Motor neuron (in vitro differentiated cells): ENCODE data around the gene PLEKHG4B. TPM values are rescaled to one million over a fixed set of nuclear protein-coding genes. Genes with fewer than 3 reads are reported as not detected.
A peak's percentile ranks its signal among the peaks of the same experiment; 100 is the strongest.
"Not testable (repeated sequence)": the region's sequence is repeated elsewhere in the genome, so short reads cannot be mapped to it uniquely, and the experiment has no call there.

Experiments
- ATAC-seq, 8 experiments: fragments of 200-7000 bp; cut with Tn5 transposase; replicated peaks in 6 of 8; 2 replicates each; pipeline ENCODE4 v1.8.0; 2021; ENCODE audit warnings: mild to moderate bottlenecking in 8 of 8, moderate library complexity in 8 of 8
- H3K27ac ChIP-seq, 2 donors: fragments of 250-450 bp; sonication (Bioruptor Pico); 2 replicates each; pipeline ENCODE4 v1.9.0; 2021; ENCODE audit warnings: antibody characterized with exemption in 2 of 2, mild to moderate bottlenecking in 2 of 2, moderate library complexity in 1 of 2
- H3K4me1 ChIP-seq, 2 donors: fragments of 250-450 bp; sonication (Bioruptor Pico); replicated peaks in 1 of 2; 2 replicates each; pipeline ENCODE4 v1.6.1; 2021; ENCODE audit warnings: antibody characterized with exemption in 2 of 2, mild to moderate bottlenecking in 2 of 2, moderate library complexity in 1 of 2
- H3K4me3 ChIP-seq, 5 donors: fragments of 250-450 bp; sonication (Bioruptor Pico); 2 replicates each; pipeline ENCODE4 v1.9.0; 2021; ENCODE audit warnings: antibody characterized with exemption in 5 of 5, mild to moderate bottlenecking in 5 of 5, moderate library complexity in 4 of 5
- WGBS, 10 experiments: fragments of 450-650 bp; shearing (Covaris generic); methylation state at CpG; one replicate each; pipeline ENCODE4 v1.0.0; 2022; 5-methylcytosine and 5-hydroxymethylcytosine counted together
- in situ Hi-C, 9 experiments: fragments of 400-800 bp; cut with MboI; loops; one replicate each; pipeline ENCODE4 v1.15.0; 2021; ENCODE audit warnings: low sequenced_read_pairs in 9 of 9, low pct_unique_long_range_greater_than_20kb in 2 of 9; ENCODE audit not compliant: unreplicated experiment in 9 of 9
- total RNA-seq, 8 experiments: library from RNA; unstranded; fragments of 300-600 nt; gene quantifications; 2 replicates each; pipeline versions ENCODE4 v1.2.3 to v1.2.4, GENCODE V29; 2022

Gene PLEKHG4B
- total RNA-seq, 8 experiments from 2014 or later: 0.09 to 7.3 (median 3.2) TPM

DNA sequence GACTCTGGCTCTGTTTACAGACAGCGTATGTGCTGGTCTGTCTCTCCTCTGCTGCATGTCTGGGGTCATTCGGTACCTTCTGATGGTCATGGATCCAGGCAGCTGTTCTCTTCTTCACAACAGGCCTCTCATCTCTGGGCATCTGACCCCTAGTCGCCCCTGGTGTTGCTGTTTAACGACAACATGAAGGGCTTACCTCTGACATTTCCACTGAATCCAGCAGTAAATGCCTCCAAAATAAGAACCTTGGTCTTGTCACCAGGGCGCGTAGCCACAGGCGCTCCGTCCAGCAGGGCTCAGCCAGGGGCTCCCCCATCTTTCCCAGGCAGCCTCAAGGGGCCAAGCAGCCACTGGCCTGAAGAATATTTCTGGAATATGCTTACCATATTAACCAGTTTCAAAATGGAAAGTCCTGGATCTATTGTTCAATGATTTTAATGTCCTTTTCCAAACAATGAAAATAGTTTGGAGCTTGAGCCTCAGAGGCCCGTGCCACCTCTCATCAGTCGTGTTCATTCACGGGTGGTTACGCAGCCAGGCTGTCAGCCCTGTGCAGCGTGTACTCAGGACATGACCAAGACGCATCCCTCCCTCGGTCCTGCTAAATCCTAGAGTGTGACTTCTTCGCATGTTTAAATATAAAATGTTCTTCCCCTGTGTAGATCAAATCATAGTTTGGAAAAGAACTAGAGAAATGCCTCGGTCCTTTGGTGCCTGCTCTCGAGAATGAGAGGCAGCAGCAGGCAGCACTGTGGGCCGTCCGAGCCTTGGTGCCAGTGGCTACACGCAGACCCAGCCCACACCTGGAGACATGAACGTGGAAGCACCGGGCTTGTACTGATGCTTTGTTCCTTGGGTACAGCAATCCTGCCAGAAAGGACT is 69.2 kb downstream of the PLEKHG4B start:
- H3K27ac ChIP-seq: no peak overlapping the region
- WGBS, 10 experiments: 32 to 100% (median 88%) methylated on average over 1 to 15 of the region's 23 CpGs; no CpG with 5 or more reads in 3 of the 10 experiments
- no peaks in the 10 kb centered on the region for H3K4me1 ChIP-seq
- no peak overlapping the region for H3K4me3 ChIP-seq
- in situ Hi-C loops: no loop called here
- ATAC-seq: no peak

DNA sequence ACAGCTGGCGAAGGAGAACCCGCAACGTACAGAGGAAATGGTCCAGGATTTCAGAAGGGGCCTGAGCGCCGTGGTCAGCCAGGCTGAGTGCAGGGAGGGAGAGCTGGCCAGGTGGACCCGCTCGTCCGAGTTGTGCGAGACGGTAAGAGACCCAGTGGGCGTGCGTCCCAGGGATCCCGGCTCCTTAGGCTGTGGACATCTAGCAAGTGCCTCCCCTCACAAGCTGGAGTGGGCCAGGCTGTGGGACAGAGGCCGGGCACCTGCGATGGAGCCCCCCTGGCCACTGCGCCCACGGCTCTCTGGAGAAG is 69.8 kb downstream of the PLEKHG4B start:
- no peak overlapping the region for H3K27ac ChIP-seq
- in situ Hi-C loops: no loop called here
- 80 to 100% (median 94%) methylated on average over 1 to 13 of the region's 17 CpGs; no CpG with 5 or more reads in 5 of the 10 experiments for WGBS, 10 experiments
- no peak for ATAC-seq
- H3K4me1 ChIP-seq: no peaks in the 10 kb centered on the region
- no peak overlapping the region for H3K4me3 ChIP-seq

DNA sequence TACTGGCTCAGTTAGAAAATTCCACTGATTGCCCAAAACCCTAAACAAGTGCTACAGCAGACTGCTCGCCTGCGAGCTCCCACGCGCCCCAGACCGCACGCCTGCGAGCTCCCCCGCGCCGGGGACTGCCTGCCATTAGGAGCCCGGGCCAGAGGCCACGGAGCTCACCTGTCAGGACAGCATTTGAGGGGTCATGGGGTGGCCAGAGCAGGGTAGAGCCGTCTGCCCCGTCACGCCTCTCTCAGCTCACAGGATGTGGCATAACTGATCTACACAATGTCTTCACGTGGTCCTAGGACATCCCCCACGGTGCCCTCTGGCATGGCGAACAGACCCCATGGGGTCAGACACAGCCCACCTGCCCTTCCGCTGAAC is 70.2 kb downstream of the PLEKHG4B start:
- ATAC-seq: peak in 1 of 8 experiments; percentile 14
- WGBS, 10 experiments: 60 to 91% (median 90%) methylated on average over 1 to 9 of the region's 19 CpGs; no CpG with 5 or more reads in 7 of the 10 experiments
- no peak overlapping the region for H3K27ac ChIP-seq
- H3K4me1 ChIP-seq: no peaks in the 10 kb centered on the region
- in situ Hi-C loops: no loop called here
- no peak overlapping the region for H3K4me3 ChIP-seq

DNA sequence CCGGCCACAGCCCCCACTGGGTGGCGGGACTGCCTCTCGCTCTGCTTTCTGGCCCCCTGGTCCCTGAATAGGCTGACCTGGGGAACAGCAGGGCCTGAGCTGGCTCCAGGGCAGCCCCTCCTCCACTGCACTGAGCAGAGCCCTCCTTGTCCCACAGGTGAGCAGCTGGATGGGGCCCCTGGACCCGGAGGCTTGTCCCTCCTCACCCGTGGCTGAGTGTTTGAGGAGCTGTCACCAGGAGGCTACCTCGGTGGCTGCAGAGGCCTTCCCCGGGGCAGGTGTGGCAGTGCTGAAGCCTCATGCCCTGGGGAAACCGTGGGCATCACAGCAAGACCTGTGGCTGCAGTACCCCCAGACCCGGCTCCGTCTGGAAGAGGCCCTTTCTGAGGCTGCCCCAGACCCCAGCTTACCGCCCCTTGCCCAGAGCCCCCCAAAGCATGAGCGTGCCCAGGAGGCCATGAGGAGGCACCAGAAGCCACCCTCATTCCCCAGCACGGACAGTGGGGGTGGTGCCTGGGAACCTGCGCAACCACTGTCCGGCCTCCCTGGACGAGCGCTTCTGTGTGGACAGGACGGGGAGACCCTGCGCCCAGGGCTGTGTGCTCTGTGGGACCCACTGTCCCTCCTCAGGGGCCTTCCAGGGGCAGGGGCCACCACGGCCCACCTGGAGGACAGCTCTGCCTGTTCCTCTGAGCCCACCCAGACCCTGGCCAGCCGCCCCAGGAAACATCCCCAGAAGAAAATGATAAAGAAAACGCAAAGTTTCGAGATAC is 70.8 kb downstream of the PLEKHG4B start:
- in situ Hi-C loops: no loop called here
- no peaks in the 10 kb centered on the region for H3K4me1 ChIP-seq

GRCh38 chr5:163338-163620 is 71.3 kb downstream of the PLEKHG4B start:
- Histone ChIP-seq H3K27ac (no peak overlapping the region), H3K4me3 (no peak overlapping the region), H3K4me1 (no peaks in the 10 kb centered on the region)
- 80 to 100% (median 85%) methylated on average over 2 to 4 of the region's 7 CpGs; no CpG with 5 or more reads in 7 of the 10 experiments for WGBS, 10 experiments
- in situ Hi-C loops: no loop called here
- ATAC-seq: no peak

More for the DNA sequence above, 70.8 kb downstream of the PLEKHG4B start:
- H3K4me3 ChIP-seq: no peak overlapping the region
- WGBS, 10 experiments: 62 to 98% (median 94%) methylated on average over 2 to 4 of the region's 23 CpGs; no CpG with 5 or more reads in 7 of the 10 experiments
- peak in 1 of 8 experiments; percentile 3 for ATAC-seq
- H3K27ac ChIP-seq: no peak overlapping the region

DNA sequence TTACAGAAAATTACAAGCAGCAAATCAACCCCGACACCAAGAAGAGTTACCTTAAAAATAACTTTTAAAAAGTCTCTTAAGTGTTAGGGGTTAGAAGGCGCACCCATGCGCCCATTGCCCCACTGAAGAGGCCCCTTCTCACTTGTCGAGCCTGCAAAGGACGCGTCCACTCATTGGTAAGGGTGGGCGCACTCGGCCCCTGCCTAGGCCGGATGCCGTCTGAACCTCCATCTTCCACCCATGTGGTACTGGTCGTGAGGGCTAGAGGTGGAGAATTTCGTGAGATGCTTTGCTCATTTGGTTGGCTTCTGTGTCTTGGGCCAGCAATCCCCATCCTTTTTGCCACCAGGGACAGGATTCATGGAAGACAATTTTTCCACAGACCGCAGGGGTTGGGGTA is 71.9 kb downstream of the PLEKHG4B start:
- 60 to 100% (median 86%) methylated on average over 1 to 4 of the region's 13 CpGs; no CpG with 5 or more reads in 4 of the 10 experiments for WGBS, 10 experiments
- in situ Hi-C loops: no loop called here
- Histone ChIP-seq H3K4me1 (no peaks in the 10 kb centered on the region), H3K4me3 (no peak overlapping the region), H3K27ac (no peak overlapping the region)
- peak in 2 of 8 experiments; percentile 4 to 7 for ATAC-seq

DNA sequence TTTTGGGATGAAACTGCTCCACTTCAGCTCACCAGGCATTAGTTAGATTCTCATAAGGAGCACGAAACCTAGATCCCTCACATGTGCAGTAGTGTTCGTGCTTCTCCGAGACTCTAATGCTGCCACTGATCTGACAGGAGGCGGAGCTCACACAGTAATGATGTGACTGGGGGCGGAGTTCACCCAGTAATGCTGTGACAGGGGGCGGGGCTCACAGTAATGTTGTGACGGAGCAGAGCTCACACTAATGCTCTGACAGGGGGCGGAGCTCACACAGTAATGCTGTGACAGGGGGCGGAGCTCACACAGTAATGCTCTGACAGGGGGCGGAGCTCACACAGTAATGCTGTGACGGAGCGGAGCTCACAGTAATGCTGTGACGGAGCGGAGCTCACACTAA is 72.3 kb downstream of the PLEKHG4B start:
- Histone ChIP-seq H3K4me3 (no peak overlapping the region), H3K27ac (no peak overlapping the region), H3K4me1 (no peaks in the 10 kb centered on the region)
- WGBS, 10 experiments: 50 to 77% (median 60%) methylated on average over 1 to 7 of the region's 14 CpGs; no CpG with 5 or more reads in 7 of the 10 experiments
- in situ Hi-C loops: no loop called here
- peak in 5 of 8 experiments; percentile 47 to 93 (median 85) for ATAC-seq

- H3K4me3 ChIP-seq, H3K27ac ChIP-seq, ATAC-seq, H3K4me1 ChIP-seq, in situ Hi-C loops: not testable (repeated sequence)
- no CpG with 5 or more reads among the region's 25 CpGs for WGBS, 10 experiments
Observed at GRCh38 chr5:164783-165182, 72.8 kb downstream of the PLEKHG4B start.

DNA sequence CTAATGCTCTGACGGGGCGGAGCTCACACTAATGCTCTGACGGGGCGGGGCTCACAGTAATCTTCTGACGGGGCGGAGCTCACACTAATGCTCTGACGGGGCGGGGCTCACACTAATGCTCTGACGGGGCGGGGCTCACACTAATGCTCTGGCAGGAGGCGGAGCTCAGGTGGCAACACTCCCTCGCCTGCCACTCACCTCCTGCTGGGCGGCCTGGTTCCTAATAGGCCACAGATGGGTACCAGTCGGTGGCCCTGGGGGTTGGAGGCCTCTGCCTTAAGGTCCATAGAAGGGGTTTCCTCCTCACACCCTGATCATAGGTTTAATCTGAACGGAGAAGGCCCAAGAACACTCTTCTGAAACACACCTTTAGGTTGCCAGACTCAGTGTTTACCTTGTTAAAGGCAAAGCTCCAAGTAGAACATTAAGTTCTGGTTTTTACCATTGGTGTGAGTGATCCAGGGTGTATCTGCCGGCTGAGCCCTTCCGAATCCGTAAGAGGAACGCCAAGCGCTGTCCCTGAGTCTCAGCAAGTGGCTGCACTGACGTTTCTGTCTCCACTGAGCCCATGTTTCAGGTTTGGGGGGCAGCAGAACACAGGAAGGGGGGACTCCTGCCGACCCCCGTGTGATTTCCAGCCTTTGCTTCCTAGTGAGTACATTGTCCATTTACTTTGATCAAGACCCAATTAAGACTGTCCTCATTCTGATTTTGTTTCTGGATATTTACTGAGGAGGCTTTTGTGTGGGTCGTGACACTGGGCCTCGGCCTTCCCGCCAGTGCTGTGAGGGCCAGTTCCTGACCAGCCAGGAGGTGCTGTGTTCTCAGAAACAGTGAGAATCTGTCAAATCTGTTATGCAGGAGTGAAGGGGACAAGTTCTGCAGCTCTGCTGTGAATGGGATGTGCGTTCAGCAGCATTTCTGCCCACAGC is 74.7 kb downstream of the PLEKHG4B start:
- H3K4me3 ChIP-seq: no peak overlapping the region
- no peak overlapping the region for H3K27ac ChIP-seq
- peaks cover 16 to 17% of the 10 kb centered on the region in 2 donors for H3K4me1 ChIP-seq
- ATAC-seq: no peak
- in situ Hi-C loops: no loop called here
- 67 to 93% (median 88%) methylated on average over 3 to 10 of the region's 27 CpGs; no CpG with 5 or more reads in 5 of the 10 experiments for WGBS, 10 experiments

DNA sequence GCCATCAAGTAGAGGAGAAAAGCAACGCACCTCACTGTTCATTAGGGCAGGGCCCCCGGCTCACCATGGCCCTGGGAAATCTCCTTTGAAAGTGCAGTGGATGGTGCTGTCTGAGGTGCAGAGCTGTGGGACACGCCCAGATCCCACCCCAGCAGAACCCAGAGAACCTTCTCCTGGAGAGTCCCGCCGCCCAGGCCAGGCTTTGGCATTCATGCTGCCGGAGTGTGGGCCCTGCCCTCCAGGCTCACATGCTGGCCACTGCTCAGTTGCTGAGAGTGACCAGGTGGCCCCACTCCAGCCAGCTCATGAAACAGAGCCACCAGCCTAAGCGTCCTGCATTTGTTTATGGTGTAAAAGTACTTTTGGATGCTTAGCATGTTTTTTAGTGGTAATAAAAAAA is 75.5 kb downstream of the PLEKHG4B start:
- in situ Hi-C loops: no loop called here
- ATAC-seq: no peak
- Histone ChIP-seq H3K4me3 (no peak overlapping the region), H3K27ac (no peak overlapping the region), H3K4me1 (peaks cover 16 to 17% of the 10 kb centered on the region in 2 donors)
- 76 to 100% (median 95%) methylated on average over 1 to 3 of the region's 7 CpGs; no CpG with 5 or more reads in 4 of the 10 experiments for WGBS, 10 experiments

DNA sequence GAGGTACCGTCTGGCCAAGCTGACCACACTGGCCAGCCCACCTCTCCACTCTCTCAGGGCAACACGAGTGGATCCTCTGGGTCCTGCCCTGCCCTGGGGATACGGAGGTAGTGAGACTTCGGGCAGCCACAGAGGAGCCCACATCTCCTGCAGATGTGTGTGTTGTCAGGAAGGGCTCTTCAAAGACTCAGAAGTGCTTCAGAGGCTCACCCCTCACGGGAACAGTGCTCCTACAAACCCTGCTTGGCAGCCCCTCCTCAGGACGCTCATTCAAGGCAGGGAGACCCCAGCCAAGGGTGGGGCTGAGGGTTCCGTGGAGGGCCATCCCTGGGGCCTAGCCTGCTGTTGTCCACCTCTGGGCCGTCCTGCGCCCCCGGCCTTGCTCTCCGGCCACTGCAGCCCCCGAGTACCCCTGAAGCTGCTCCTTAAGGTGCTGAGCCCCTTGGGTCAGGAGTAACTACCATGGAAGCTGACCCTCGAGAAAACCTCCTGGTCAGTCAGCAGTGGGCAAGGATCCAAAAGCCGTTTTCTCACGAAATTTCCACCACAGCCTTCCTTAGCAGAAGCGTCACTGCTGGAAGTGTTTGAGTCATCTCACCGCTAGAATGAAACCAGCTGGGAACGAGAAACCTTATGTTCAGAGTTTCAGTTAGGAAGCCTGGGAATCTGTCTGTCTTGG is 76.2 kb downstream of the PLEKHG4B start:
- Histone ChIP-seq H3K4me3 (no peak overlapping the region), H3K27ac (no peak overlapping the region), H3K4me1 (peaks cover 16 to 17% of the 10 kb centered on the region in 2 donors)
- peak in 1 of 8 experiments; percentile 61 for ATAC-seq
- 0 to 97% (median 91%) methylated on average over 1 to 14 of the region's 18 CpGs; no CpG with 5 or more reads in 5 of the 10 experiments for WGBS, 10 experiments
- in situ Hi-C loops: no loop called here

DNA sequence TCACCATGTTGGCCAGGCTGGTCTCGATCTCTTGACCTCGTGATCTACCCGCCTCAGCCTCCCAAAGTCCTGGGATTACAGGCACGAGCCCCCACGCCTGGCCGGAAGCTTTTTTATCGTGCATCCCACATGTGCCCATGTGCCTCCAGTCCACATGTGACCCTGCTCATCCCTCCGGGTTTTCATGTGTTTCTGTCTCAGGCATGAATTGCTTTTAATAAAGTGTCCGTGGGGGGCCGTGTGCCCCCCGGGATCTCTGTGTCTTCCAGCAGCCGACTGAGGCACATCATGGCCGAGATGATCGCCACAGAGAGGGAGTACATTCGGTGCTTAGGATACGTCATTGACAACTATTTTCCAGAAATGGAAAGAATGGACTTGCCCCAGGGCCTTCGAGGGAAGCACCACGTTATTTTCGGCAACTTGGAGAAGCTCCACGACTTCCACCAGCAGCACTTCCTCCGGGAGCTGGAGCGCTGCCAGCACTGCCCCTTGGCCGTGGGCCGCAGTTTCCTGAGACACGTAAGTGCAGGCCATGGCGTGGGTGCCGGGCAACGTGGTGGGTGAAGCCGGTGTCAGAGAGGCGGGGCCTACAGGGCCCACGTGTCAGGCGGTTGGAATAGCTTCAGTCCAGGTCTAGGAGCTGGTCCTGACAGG is 77.2 kb downstream of the PLEKHG4B start:
- 5 to 93% (median 91%) methylated on average over 3 to 21 of the region's 32 CpGs; no CpG with 5 or more reads in 5 of the 10 experiments for WGBS, 10 experiments
- in situ Hi-C loops: no loop called here

More for the DNA sequence above, 77.2 kb downstream of the PLEKHG4B start:
- H3K27ac ChIP-seq: no peak overlapping the region
- ATAC-seq: peak in 1 of 8 experiments; percentile 41
- no peak overlapping the region for H3K4me3 ChIP-seq
- H3K4me1 ChIP-seq: peaks cover 16 to 17% of the 10 kb centered on the region in 2 donors
